GM08714 (cell line): Measurements from ENCODE around the gene AMELX.

ENCODE experiments used
- H3K4me3 ChIP-seq: fragments of 200-500 bp; sonication (Bioruptor generic); 2 replicates; pipeline ENCODE4 v1.5.1; 2014; ENCODE audit warnings: mild to moderate bottlenecking, low read length, inconsistent platforms
- ZNF274 ChIP-seq: IDR thresholded peaks from 2 replicates; pipeline ENCODE4 v1.6.1; 2012; ENCODE audit warnings: mild to moderate bottlenecking, low read depth, low read length

Gene AMELX

GRCh38 chrX:11282043-11282442 lies 11.2 kb upstream of the AMELX start:
- no peak overlapping the region for H3K4me3 ChIP-seq
- no peak for TF ChIP-seq ZNF274

GRCh38 chrX:11285651-11286050 lies 7.6 kb upstream of the AMELX start:
- TF ChIP-seq ZNF274 = no peak
- H3K4me3 ChIP-seq = no peak overlapping the region

DNA sequence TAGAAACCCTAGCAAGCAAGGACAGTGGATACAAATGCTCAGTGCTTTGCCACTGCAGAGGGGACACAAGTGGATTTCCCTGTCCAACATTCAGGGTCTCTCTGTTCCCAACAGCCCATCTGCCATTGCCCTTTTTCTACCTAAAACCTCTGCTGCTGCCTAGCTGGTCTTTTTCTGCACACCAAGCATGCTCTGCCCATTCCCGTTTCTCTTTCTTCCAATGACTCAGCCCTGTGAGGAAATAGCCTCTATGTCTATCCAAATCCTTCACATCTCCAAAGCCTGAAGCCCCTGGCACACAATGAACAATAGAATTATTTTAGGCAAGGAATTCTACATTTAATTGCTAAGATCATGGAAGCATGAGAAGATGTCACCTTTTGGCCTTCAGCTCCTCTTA lies 5.7 kb upstream of the AMELX start:
- H3K4me3 ChIP-seq = no peak overlapping the region
- TF ChIP-seq ZNF274 = no peak

GRCh38 chrX:11290416-11291102 lies 2.7 kb upstream of the AMELX start:
- TF ChIP-seq ZNF274 = no peak

DNA sequence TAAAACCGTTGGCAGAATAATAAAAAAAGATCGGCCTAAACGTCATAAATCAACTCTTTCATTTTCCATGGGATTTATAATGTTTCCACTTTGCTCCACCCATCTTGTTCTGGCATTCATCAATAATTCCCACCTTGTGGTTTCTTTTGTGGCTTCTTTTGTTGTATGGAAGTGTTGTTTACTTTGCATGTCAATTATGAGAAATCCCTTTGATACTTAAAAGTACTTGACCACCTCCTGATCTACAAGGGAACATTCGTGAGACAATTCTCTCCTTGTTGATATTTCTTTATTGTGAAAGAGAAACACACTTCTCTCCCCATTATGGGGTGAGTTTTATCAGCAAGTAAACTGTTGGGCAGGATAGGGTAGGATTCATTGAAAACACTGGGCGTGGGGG lies 2.8 kb downstream of the AMELX start:
- TF ChIP-seq ZNF274 = no peak
- H3K4me3 ChIP-seq = no peak overlapping the region

More at GRCh38 chrX:11290416-11291102, 2.7 kb upstream of the AMELX start:
- H3K4me3 ChIP-seq = no peak overlapping the region

DNA sequence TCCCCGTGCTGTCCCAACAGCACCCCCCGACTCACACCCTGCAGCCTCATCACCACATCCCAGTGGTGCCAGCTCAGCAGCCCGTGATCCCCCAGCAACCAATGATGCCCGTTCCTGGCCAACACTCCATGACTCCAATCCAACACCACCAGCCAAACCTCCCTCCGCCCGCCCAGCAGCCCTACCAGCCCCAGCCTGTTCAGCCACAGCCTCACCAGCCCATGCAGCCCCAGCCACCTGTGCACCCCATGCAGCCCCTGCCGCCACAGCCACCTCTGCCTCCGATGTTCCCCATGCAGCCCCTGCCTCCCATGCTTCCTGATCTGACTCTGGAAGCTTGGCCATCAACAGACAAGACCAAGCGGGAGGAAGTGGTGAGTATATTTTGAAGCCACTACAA lies 5.4 kb downstream of the AMELX start:
- TF ChIP-seq ZNF274 = no peak
- H3K4me3 ChIP-seq = no peak overlapping the region

DNA sequence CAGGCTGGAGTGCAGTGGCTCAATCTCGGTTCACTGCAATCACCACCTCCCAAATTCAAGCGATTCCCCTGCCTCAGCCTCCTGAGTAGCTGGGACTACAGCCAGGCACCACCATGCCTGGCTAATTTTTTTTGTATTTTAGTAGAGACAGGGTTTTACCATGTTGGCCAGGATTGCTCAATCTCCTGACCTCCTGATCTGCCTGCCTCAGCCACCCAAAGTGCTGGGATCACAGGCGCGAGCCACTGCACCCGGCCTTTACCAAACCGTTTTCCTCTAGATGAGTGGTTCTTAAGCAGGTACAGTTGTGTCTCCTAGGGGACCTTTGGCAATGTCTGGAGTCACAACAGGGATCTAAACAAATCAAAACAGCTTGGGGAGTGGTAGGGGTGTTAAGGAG lies 11.6 kb downstream of the AMELX start:
- no peak overlapping the region for H3K4me3 ChIP-seq
- no peak for TF ChIP-seq ZNF274

GRCh38 chrX:11305641-11306040 lies 12.4 kb downstream of the AMELX start:
- H3K4me3 ChIP-seq = no peak overlapping the region
- TF ChIP-seq ZNF274 = no peak

GRCh38 chrX:11309220-11309619 lies 16.0 kb downstream of the AMELX start:
- TF ChIP-seq ZNF274 = no peak

DNA sequence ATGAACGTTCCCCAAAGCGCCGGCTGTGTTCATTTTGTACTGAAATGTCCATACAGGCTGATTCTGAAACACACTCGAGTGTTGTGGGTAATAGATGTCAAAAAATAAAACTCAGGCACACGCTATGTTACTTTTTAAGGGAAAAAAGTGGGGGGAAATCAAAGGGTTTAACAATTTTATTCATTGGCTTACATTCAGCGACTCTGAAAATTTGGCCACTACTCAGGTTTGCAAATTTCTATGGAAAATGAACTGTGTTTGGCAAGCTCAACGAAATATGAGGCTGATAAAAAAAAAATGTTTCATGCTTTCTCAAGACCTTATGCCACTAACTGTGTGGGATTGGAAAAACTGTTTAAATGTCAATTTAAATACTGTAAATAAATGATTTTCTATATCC lies 18.5 kb downstream of the AMELX start:
- TF ChIP-seq ZNF274 = no peak
- H3K4me3 ChIP-seq = no peak overlapping the region

More at GRCh38 chrX:11309220-11309619, 16.0 kb downstream of the AMELX start:
- no peak overlapping the region for H3K4me3 ChIP-seq

- no peak for TF ChIP-seq ZNF274
- H3K4me3 ChIP-seq = no peak overlapping the region
Observed at GRCh38 chrX:11319806-11320520, 26.8 kb downstream of the AMELX start.

GRCh38 chrX:11321986-11322385 lies 28.8 kb downstream of the AMELX start:
- H3K4me3 ChIP-seq = no peak overlapping the region
- no peak for TF ChIP-seq ZNF274

- H3K4me3 ChIP-seq = no peak overlapping the region
- TF ChIP-seq ZNF274 = no peak
Observed at GRCh38 chrX:11328134-11328533, 34.9 kb downstream of the AMELX start.

GRCh38 chrX:11329021-11329420 lies 35.8 kb downstream of the AMELX start:
- no peak overlapping the region for H3K4me3 ChIP-seq
- no peak for TF ChIP-seq ZNF274

GRCh38 chrX:11331788-11332187 lies 38.6 kb downstream of the AMELX start:
- no peak for TF ChIP-seq ZNF274
- H3K4me3 ChIP-seq = no peak overlapping the region
